ENCODE results near the gene VGLL4.

Gene VGLL4

GRCh38 chr3:11625376-11626083, 18.2 kb downstream of the VGLL4 start:
- DNase-seq, result no peak

GRCh38 chr3:11624704-11625375, 18.9 kb downstream of the VGLL4 start:
- no peak for DNase-seq

- peak; percentile 85 for DNase-seq
Measured at GRCh38 chr3:11624161-11624560, 19.6 kb downstream of the VGLL4 start.

- no peak for DNase-seq
Measured at GRCh38 chr3:11622586-11623550, 20.8 kb downstream of the VGLL4 start.

GRCh38 chr3:11621077-11621476, 22.6 kb downstream of the VGLL4 start:
- no peak for DNase-seq

- DNase-seq, result no peak
Measured at GRCh38 chr3:11619946-11620652, 23.6 kb downstream of the VGLL4 start.

GRCh38 chr3:11619461-11619860, 24.3 kb downstream of the VGLL4 start:
- DNase-seq, result no peak

GRCh38 chr3:11618904-11619303, 24.8 kb downstream of the VGLL4 start:
- no peak for DNase-seq

GRCh38 chr3:11616551-11616950, 27.2 kb downstream of the VGLL4 start:
- no peak for DNase-seq

GRCh38 chr3:11613851-11614487, 29.7 kb downstream of the VGLL4 start:
- no peak for DNase-seq

GRCh38 chr3:11613319-11613718, 30.4 kb downstream of the VGLL4 start:
- DNase-seq, result no peak

GRCh38 chr3:11612515-11613188, 31.1 kb downstream of the VGLL4 start:
- DNase-seq, result no peak

GRCh38 chr3:11611341-11611799, 32.3 kb downstream of the VGLL4 start:
- DNase-seq, result no peak

GRCh38 chr3:11610700-11611275, 32.9 kb downstream of the VGLL4 start:
- no peak for DNase-seq

GRCh38 chr3:11610044-11610671, 33.6 kb downstream of the VGLL4 start:
- no peak for DNase-seq

- no peak for DNase-seq
Measured at GRCh38 chr3:11609481-11609880, 34.2 kb downstream of the VGLL4 start.

GRCh38 chr3:11607816-11608215, 35.9 kb downstream of the VGLL4 start:
- no peak for DNase-seq

- no peak for DNase-seq
Measured at GRCh38 chr3:11606865-11607440, 36.8 kb downstream of the VGLL4 start.

- no peak for DNase-seq
Measured at GRCh38 chr3:11606090-11606784, 37.5 kb downstream of the VGLL4 start.

- DNase-seq, result no peak
Measured at GRCh38 chr3:11605398-11605797, 38.3 kb downstream of the VGLL4 start.
